HL-60 (cell line): ENCODE data around the gene NQO2.
A peak's percentile ranks its signal among the peaks of the same experiment; 100 is the strongest.

Experiments used
- CTCF ChIP-seq: IDR thresholded peaks from one replicate; pipeline ENCODE4 v1.5.1; 2011; ENCODE audit warnings: low read length, control low read depth, inconsistent platforms; ENCODE audit not compliant: insufficient read depth
- GABPA ChIP-seq: IDR thresholded peaks from 2 replicates; pipeline ENCODE4 v1.6.1; 2012; ENCODE audit warnings: low read depth
- TF ChIP-seq, protein P1 (sequence below): IDR thresholded peaks from 2 replicates; pipeline ENCODE4 v1.6.1; 2012; ENCODE audit warnings: low read depth; ENCODE audit not compliant: insufficient replicate concordance

- TF ChIP-seq, protein P1, sequence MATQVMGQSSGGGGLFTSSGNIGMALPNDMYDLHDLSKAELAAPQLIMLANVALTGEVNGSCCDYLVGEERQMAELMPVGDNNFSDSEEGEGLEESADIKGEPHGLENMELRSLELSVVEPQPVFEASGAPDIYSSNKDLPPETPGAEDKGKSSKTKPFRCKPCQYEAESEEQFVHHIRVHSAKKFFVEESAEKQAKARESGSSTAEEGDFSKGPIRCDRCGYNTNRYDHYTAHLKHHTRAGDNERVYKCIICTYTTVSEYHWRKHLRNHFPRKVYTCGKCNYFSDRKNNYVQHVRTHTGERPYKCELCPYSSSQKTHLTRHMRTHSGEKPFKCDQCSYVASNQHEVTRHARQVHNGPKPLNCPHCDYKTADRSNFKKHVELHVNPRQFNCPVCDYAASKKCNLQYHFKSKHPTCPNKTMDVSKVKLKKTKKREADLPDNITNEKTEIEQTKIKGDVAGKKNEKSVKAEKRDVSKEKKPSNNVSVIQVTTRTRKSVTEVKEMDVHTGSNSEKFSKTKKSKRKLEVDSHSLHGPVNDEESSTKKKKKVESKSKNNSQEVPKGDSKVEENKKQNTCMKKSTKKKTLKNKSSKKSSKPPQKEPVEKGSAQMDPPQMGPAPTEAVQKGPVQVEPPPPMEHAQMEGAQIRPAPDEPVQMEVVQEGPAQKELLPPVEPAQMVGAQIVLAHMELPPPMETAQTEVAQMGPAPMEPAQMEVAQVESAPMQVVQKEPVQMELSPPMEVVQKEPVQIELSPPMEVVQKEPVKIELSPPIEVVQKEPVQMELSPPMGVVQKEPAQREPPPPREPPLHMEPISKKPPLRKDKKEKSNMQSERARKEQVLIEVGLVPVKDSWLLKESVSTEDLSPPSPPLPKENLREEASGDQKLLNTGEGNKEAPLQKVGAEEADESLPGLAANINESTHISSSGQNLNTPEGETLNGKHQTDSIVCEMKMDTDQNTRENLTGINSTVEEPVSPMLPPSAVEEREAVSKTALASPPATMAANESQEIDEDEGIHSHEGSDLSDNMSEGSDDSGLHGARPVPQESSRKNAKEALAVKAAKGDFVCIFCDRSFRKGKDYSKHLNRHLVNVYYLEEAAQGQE = peak; percentile 55
- TF ChIP-seq CTCF (no peak), GABPA (peak; percentile 17; the same call in 1 of the 2 replicates)
These were observed 10.1 kb upstream of the NQO2 start for GRCh38 chr6:2989332-2990247.
